OCI-LY1 (cell line): Measurements from ENCODE around the gene LNPK.

Source experiments
- H2AFZ ChIP-seq: fragments of 200-600 bp; sonication (generic), shearing (Covaris generic); 2 replicates; pipeline ENCODE4 v1.6.0; 2014; ENCODE audit warnings: antibody characterized with exemption, mild to moderate bottlenecking, low read length
- H3F3A ChIP-seq: fragments of 200-600 bp; sonication (generic), shearing (Covaris generic); 2 replicates; pipeline ENCODE4 v1.6.0; 2014; ENCODE audit warnings: mild to moderate bottlenecking, antibody characterized with exemption, low read length, moderate library complexity; ENCODE audit not compliant: insufficient read depth
- H3K27ac ChIP-seq: fragments of 200-600 bp; sonication (generic); 2 replicates; pipeline ENCODE4 v1.5.1; 2014; ENCODE audit warnings: low read length, mixed run types, mild to moderate bottlenecking, low read depth; ENCODE audit not compliant: poor library complexity, severe bottlenecking
- H3K27me3 ChIP-seq: fragments of 200-600 bp; sonication (generic); 2 replicates; pipeline ENCODE4 v1.6.0; 2014; ENCODE audit warnings: antibody characterized with exemption, mild to moderate bottlenecking, low read length, moderate library complexity; ENCODE audit not compliant: insufficient read depth
- H3K36me3 ChIP-seq: fragments of 200-600 bp; sonication (generic); 2 replicates; pipeline ENCODE4 v1.6.1; 2014; ENCODE audit warnings: mild to moderate bottlenecking, antibody characterized with exemption, low read length, moderate library complexity, mixed read lengths; ENCODE audit not compliant: insufficient read depth
- H3K4me1 ChIP-seq: fragments of 200-600 bp; sonication (generic); 2 replicates; pipeline ENCODE4 v1.5.1; 2014; ENCODE audit warnings: mild to moderate bottlenecking, low read length, moderate library complexity; ENCODE audit not compliant: insufficient read depth, severe bottlenecking
- H3K4me2 ChIP-seq: fragments of 200-600 bp; sonication (generic), shearing (Covaris generic); 2 replicates; pipeline ENCODE4 v1.6.1; 2014; ENCODE audit warnings: low read length
- H3K4me3 ChIP-seq: fragments of 200-600 bp; sonication (generic); 2 replicates; pipeline ENCODE4 v1.5.1; 2014; ENCODE audit warnings: low read length, low read depth, mild to moderate bottlenecking, mixed read lengths; ENCODE audit not compliant: poor library complexity, severe bottlenecking
- H3K79me2 ChIP-seq: fragments of 200-600 bp; shearing (Covaris generic); 2 replicates; pipeline ENCODE4 v1.6.1; 2016; ENCODE audit warnings: mixed run types, low read length, mixed read lengths; ENCODE audit not compliant: insufficient read depth
- H3K9ac ChIP-seq: fragments of 200-600 bp; sonication (generic), shearing (Covaris generic); 2 replicates; pipeline ENCODE4 v1.6.1; 2014; ENCODE audit warnings: mild to moderate bottlenecking, low read length, mixed read lengths
- H3K9me2 ChIP-seq: fragments of 200-600 bp; sonication (generic), shearing (Covaris generic); 2 replicates; pipeline ENCODE4 v1.6.1; 2014; ENCODE audit warnings: low read depth, mild to moderate bottlenecking, low read length, mixed read lengths
- H3K9me3 ChIP-seq: fragments of 200-600 bp; shearing (Covaris generic); 2 replicates; pipeline ENCODE4 v1.6.1; 2014; ENCODE audit warnings: low read length, mixed read lengths
- H4K20me1 ChIP-seq: fragments of 200-600 bp; sonication (generic), shearing (Covaris generic); 2 replicates; pipeline ENCODE4 v1.6.0; 2016; ENCODE audit warnings: mild to moderate bottlenecking, low read length; ENCODE audit not compliant: insufficient read depth
- EZH2 ChIP-seq: fragments of 200-600 bp; sonication (generic), shearing (Covaris generic); IDR thresholded peaks from 2 replicates; pipeline ENCODE4 v1.8.0; 2017; ENCODE audit warnings: borderline replicate concordance, mixed run types, mild to moderate bottlenecking, antibody characterized with exemption, low read length, moderate library complexity, mixed read lengths
- TF ChIP-seq, protein P1 (sequence below): fragments of 200-600 bp; sonication (generic), shearing (Covaris generic); IDR thresholded peaks from 2 replicates; pipeline ENCODE4 v1.5.1; 2017; ENCODE audit warnings: mild to moderate bottlenecking, antibody characterized with exemption, low read length, moderate library complexity, mixed read lengths

LNPK gene

DNA sequence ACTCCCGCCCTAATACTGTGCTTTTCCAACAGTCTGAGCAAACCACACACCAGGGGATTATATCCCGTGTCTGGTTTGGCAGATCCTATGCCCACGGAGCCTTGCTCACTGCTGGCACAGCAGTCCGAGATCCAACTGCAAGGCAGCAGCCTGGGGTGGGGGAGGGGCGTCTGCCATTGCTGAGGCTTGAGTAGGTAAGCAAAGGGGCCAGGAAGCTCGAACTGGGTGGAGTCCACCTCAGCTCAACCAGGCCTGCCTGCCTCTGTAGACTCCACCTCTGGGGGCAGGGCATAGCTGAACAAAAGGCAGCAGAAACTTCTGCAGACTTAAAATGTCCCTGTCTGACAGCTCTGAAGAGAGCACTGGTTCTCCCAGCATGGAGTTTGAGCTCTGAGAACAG, 44.2 kb downstream of the LNPK start:
- Histone ChIP-seq H3K9me2 (no peaks in the 10 kb centered on the region), H3K9me3 (no peaks in the 10 kb centered on the region), H3K79me2 (no peaks in the 10 kb centered on the region)

DNA sequence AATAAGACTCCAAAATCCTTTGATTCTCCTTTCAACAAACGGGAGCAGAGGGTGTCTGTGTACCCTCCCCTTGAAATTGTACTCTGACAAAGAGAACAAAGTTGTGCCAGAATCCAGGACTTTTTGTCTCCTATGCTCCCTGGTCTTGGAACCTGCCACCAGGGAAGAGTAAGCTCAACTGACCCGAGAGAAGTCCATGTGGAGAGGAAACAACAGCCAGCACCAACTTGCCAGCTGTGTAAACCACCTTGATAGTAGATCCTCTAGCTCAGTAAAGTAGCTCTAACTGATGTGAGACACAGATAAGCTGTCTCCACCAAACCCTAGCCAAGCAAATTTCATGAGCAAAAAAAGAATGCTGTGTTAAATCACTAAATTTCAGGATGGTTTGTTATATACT, 46.9 kb downstream of the LNPK start:
- H3K27me3 ChIP-seq = no peaks in the 10 kb centered on the region
- no peaks in the 10 kb centered on the region for H3K9me2 ChIP-seq
- no peak overlapping the region for H3K27ac ChIP-seq
- H4K20me1 ChIP-seq = no peaks in the 10 kb centered on the region
- no peak for TF ChIP-seq EZH2
- TF ChIP-seq, protein P1, sequence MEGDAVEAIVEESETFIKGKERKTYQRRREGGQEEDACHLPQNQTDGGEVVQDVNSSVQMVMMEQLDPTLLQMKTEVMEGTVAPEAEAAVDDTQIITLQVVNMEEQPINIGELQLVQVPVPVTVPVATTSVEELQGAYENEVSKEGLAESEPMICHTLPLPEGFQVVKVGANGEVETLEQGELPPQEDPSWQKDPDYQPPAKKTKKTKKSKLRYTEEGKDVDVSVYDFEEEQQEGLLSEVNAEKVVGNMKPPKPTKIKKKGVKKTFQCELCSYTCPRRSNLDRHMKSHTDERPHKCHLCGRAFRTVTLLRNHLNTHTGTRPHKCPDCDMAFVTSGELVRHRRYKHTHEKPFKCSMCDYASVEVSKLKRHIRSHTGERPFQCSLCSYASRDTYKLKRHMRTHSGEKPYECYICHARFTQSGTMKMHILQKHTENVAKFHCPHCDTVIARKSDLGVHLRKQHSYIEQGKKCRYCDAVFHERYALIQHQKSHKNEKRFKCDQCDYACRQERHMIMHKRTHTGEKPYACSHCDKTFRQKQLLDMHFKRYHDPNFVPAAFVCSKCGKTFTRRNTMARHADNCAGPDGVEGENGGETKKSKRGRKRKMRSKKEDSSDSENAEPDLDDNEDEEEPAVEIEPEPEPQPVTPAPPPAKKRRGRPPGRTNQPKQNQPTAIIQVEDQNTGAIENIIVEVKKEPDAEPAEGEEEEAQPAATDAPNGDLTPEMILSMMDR = no peak
- no peaks in the 10 kb centered on the region for H3K9me3 ChIP-seq
- no peaks in the 10 kb centered on the region for H3F3A ChIP-seq
- H3K4me1 ChIP-seq = no peaks in the 10 kb centered on the region
- H3K36me3 ChIP-seq = peaks cover 24% of the 10 kb centered on the region
- no peak overlapping the region for H2AFZ ChIP-seq
- no peak overlapping the region for H3K9ac ChIP-seq
- H3K79me2 ChIP-seq = no peaks in the 10 kb centered on the region
- H3K4me2 ChIP-seq = no peak overlapping the region
- H3K4me3 ChIP-seq = no peak overlapping the region

More for the DNA sequence above, 44.2 kb downstream of the LNPK start:
- Histone ChIP-seq H3K36me3 (peaks cover 24% of the 10 kb centered on the region), H3K4me1 (no peaks in the 10 kb centered on the region), H3K27me3 (no peaks in the 10 kb centered on the region), H4K20me1 (no peaks in the 10 kb centered on the region), H3F3A (no peaks in the 10 kb centered on the region), H3K4me3 (no peak overlapping the region), H2AFZ (no peak overlapping the region), H3K4me2 (no peak overlapping the region), H3K27ac (no peak overlapping the region), H3K9ac (no peak overlapping the region)
- TF ChIP-seq, protein P1 = no peak
- no peak for TF ChIP-seq EZH2

DNA sequence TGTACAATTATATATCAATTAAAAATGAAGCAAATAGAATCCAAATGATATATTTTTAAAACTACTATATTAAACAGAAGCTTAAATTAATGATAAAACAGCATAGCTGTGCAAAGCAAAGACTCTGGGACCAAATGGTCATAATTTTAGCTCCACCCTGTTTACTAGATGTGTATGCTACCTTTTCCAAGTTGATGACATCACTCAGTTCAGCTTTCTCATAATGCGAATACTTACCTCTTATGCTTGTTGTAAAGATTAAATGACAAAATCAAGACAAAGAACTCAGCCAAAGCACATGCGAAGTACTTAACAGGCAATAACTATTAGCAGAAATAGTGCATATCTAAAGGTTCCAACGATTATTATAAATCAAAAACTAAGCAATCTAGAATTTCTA, 51.6 kb downstream of the LNPK start:
- TF ChIP-seq EZH2 = no peak
- TF ChIP-seq, protein P1 = no peak
- H2AFZ ChIP-seq = no peak overlapping the region
- H3F3A ChIP-seq = no peaks in the 10 kb centered on the region
- no peaks in the 10 kb centered on the region for H3K27me3 ChIP-seq
- peaks cover 16% of the 10 kb centered on the region; the same call in 1 of the 2 replicates for H3K36me3 ChIP-seq
- no peak overlapping the region for H3K27ac ChIP-seq
- H3K9me2 ChIP-seq = no peaks in the 10 kb centered on the region
- no peaks in the 10 kb centered on the region for H3K4me1 ChIP-seq
- H3K79me2 ChIP-seq = no peaks in the 10 kb centered on the region
- H3K4me3 ChIP-seq = no peak overlapping the region
- H3K9ac ChIP-seq = no peak overlapping the region
- H3K9me3 ChIP-seq = no peaks in the 10 kb centered on the region
- no peaks in the 10 kb centered on the region for H4K20me1 ChIP-seq
- H3K4me2 ChIP-seq = no peak overlapping the region
